GM12878 (cell line): ENCODE data around the gene AGFG1. TPM values are rescaled to one million over a fixed set of nuclear protein-coding genes. Genes with fewer than 3 reads are reported as not detected.

ENCODE experiments used
- ATAC-seq: fragments of 200-7000 bp; cut with Tn5 transposase; 3 replicates; pipeline ENCODE4 v1.9.1; 2020; ENCODE audit warnings: mild to moderate bottlenecking, moderate library complexity
- BruUV-seq: library from RNA; stranded (reverse); fragments of 400-500 nt; replicated peaks from 2 replicates; lab custom pipeline; 2021; lab: Mats Ljungman, UMichigan
- CTCF ChIA-PET: fragments of 300-600 bp; sonication (Branson Sonifier 250); formaldehyde crosslinking; extraction: SDS; loops from one replicate; lab custom pipeline; 2021; ENCODE audit warnings: inconsistent platforms; lab: Yijun Ruan, JAX
- POLR2A ChIA-PET: fragments of 350-600 bp; formaldehyde crosslinking; extraction: SDS; loops from one replicate; lab custom pipeline; 2021; ENCODE audit warnings: inconsistent platforms; lab: Charles Lee
- RAD21 ChIA-PET: fragments of 300-600 bp; sonication (Branson Sonifier 250); formaldehyde crosslinking; loops from one replicate; lab custom pipeline; 2023; ENCODE audit warnings: antibody characterized with exemption; ENCODE audit not compliant: unreplicated experiment; lab: Charles Lee
- SMC1A ChIA-PET: fragments of 300-600 bp; sonication (Branson Sonifier 250); formaldehyde crosslinking; loops from one replicate; lab custom pipeline; 2023; ENCODE audit not compliant: unreplicated experiment, uncharacterized antibody; lab: Charles Lee
- DNase-seq: peaks from one replicate; pipeline ENCODE4 v3.0.0-alpha.2; 2011; ENCODE audit warnings: low read depth, low spot score
- FAIRE-seq: peaks from 3 replicates; lab custom pipeline; 2011; peaks lifted over from hg19 to GRCh38; lab: Jason Lieb, UNC
- H2AFZ ChIP-seq: 2 replicates; pipeline ENCODE4 v1.6.0; 2011; ENCODE audit warnings: low read depth, low read length, control low read depth; ENCODE audit not compliant: control insufficient read depth
- H3K27ac ChIP-seq: 2 replicates; pipeline ENCODE4 v1.5.1; 2011; ENCODE audit warnings: control low read depth; ENCODE audit not compliant: control insufficient read depth, insufficient read depth
- H3K27me3 ChIP-seq, 2 experiments: replicated peaks in 1 of 2; 2 replicates each; pipeline versions ENCODE4 v1.6.0 to v1.6.1; 2011; ENCODE audit warnings: low read length in 1 of 2; ENCODE audit not compliant: control insufficient read depth in 2 of 2, insufficient read depth in 2 of 2
- H3K36me3 ChIP-seq, 2 experiments: 2 replicates each; pipeline ENCODE4 v1.5.1; 2011; ENCODE audit warnings: low read length in 1 of 2; ENCODE audit not compliant: control insufficient read depth in 2 of 2, insufficient read depth in 2 of 2
- H3K4me1 ChIP-seq: 2 replicates; pipeline ENCODE4 v1.6.1; 2011; ENCODE audit warnings: mild to moderate bottlenecking, low read length, moderate library complexity, mixed read lengths; ENCODE audit not compliant: control insufficient read depth, insufficient read depth
- H3K4me2 ChIP-seq: 2 replicates; pipeline ENCODE4 v1.6.0; 2011; ENCODE audit warnings: control low read depth; ENCODE audit not compliant: control insufficient read depth, insufficient read depth
- H3K4me3 ChIP-seq: fragments of 200-600 bp; sonication (generic); 2 replicates; pipeline ENCODE4 v1.5.1; 2016
- H3K79me2 ChIP-seq: 2 replicates; pipeline ENCODE4 v1.6.0; 2011; ENCODE audit warnings: low read length; ENCODE audit not compliant: control insufficient read depth, insufficient read depth
- H3K9ac ChIP-seq: 2 replicates; pipeline ENCODE4 v1.8.0; 2011; ENCODE audit warnings: low read length, control low read depth, mixed read lengths; ENCODE audit not compliant: control insufficient read depth, insufficient read depth
- H3K9me3 ChIP-seq: replicated peaks from 3 replicates; pipeline ENCODE4 v1.5.1; 2011; ENCODE audit warnings: mild to moderate bottlenecking, low read length; ENCODE audit not compliant: control insufficient read depth, insufficient read depth
- H4K20me1 ChIP-seq: 2 replicates; pipeline ENCODE4 v1.6.0; 2011; ENCODE audit not compliant: control insufficient read depth, insufficient read depth
- ASH2L ChIP-seq: fragments of 300-600, 200-600 bp; sonication (generic); IDR thresholded peaks from 2 replicates; pipeline ENCODE4 v1.6.1; 2017; ENCODE audit warnings: low read depth, mild to moderate bottlenecking, borderline replicate concordance
- BACH1 ChIP-seq: fragments of 450-650 bp; IDR thresholded peaks from 2 replicates; pipeline ENCODE4 v1.6.1; 2017; ENCODE audit warnings: mild to moderate bottlenecking, borderline replicate concordance
- BRCA1 ChIP-seq: IDR thresholded peaks from 2 replicates; pipeline ENCODE4 v1.6.1; 2011; ENCODE audit warnings: low read depth, low read length, improper control_type of control experiment
- CREM ChIP-seq: IDR thresholded peaks from 2 replicates; pipeline ENCODE4 v1.6.1; 2014; ENCODE audit warnings: antibody characterized with exemption, low read depth
- DPF2 ChIP-seq: fragments of 450-650 bp; IDR thresholded peaks from 2 replicates; pipeline ENCODE4 v1.6.1; 2017; ENCODE audit warnings: mild to moderate bottlenecking
- EGR1 ChIP-seq, 2 experiments: IDR thresholded peaks; 1 replicate in 1 of 2; 2 replicates in 1 of 2; pipeline ENCODE4 v1.6.1; 2011 to 2012; ENCODE audit warnings: low read depth in 2 of 2, low read length in 2 of 2, borderline replicate concordance in 1 of 2, mild to moderate bottlenecking in 1 of 2, moderate library complexity in 1 of 2
- GATAD2B ChIP-seq: fragments of 450-650 bp; conservative IDR thresholded peaks from 2 replicates; pipeline ENCODE4 v1.6.1; 2017; ENCODE audit warnings: low read depth, mild to moderate bottlenecking, moderate library complexity
- LARP7 ChIP-seq: fragments of 450-650 bp; IDR thresholded peaks from 2 replicates; pipeline ENCODE4 v1.6.1; 2017; ENCODE audit warnings: mild to moderate bottlenecking
- MXI1 ChIP-seq: fragments of 150-350 bp; IDR thresholded peaks from 2 replicates; pipeline ENCODE4 v1.6.1; 2011; ENCODE audit warnings: low read depth, mild to moderate bottlenecking, inconsistent platforms, low read length, improper control_type of control experiment
- NR2C1 ChIP-seq: fragments of 450-650 bp; IDR thresholded peaks from 2 replicates; pipeline ENCODE4 v1.6.1; 2017; ENCODE audit warnings: antibody characterized with exemption, mild to moderate bottlenecking, moderate library complexity
- NR2F1 ChIP-seq: fragments of 450-650 bp; conservative IDR thresholded peaks from 2 replicates; pipeline ENCODE4 v1.6.1; 2017; ENCODE audit warnings: mild to moderate bottlenecking
- PAX5 ChIP-seq: IDR thresholded peaks from 2 replicates; pipeline ENCODE4 v1.6.1; 2011; ENCODE audit warnings: low read depth, low read length, borderline replicate concordance
- POLR2A ChIP-seq: IDR thresholded peaks from 2 replicates; pipeline ENCODE4 v1.6.1; 2011; ENCODE audit warnings: low read depth, mild to moderate bottlenecking, low read length
- RAD51 ChIP-seq: fragments of 450-650 bp; IDR thresholded peaks from 2 replicates; pipeline ENCODE4 v1.6.1; 2016; ENCODE audit warnings: moderate library complexity, mild to moderate bottlenecking, inconsistent platforms
- RUNX3 ChIP-seq: IDR thresholded peaks from 2 replicates; pipeline ENCODE4 v1.6.1; 2012; ENCODE audit warnings: low read length, inconsistent platforms
- SIN3A ChIP-seq: IDR thresholded peaks from 2 replicates; pipeline ENCODE4 v1.6.1; 2012; ENCODE audit warnings: low read depth, low read length, improper control_type of control experiment
- SREBF2 ChIP-seq: IDR thresholded peaks from 2 replicates; pipeline ENCODE4 v1.6.1; 2012; ENCODE audit warnings: mild to moderate bottlenecking, low read length
- TCF7 ChIP-seq: IDR thresholded peaks from 2 replicates; pipeline ENCODE4 v1.6.1; 2014; ENCODE audit warnings: antibody characterized with exemption, borderline replicate concordance
- YY1 ChIP-seq: IDR thresholded peaks from 2 replicates; pipeline ENCODE4 v1.6.1; 2011; ENCODE audit warnings: low read depth, mild to moderate bottlenecking, low read length
- ZNF24 ChIP-seq: fragments of 450-650 bp; IDR thresholded peaks from 2 replicates; pipeline ENCODE4 v1.6.1; 2017; ENCODE audit warnings: antibody characterized with exemption, mild to moderate bottlenecking
- WGBS: methylation state at CpG from one replicate; pipeline ENCODE4 v1.1.6; 2016; ENCODE audit warnings: low lambda C conversion rate; ENCODE audit not compliant: insufficient replicate concordance, insufficient coverage; ENCODE audit errors: missing lambda C conversion rate; 5-methylcytosine and 5-hydroxymethylcytosine counted together
- in situ Hi-C: fragments of 300-500 bp; cut with MboI; formaldehyde crosslinking; loops from 9 replicates; pipeline ENCODE4 v1.14.3; 2018; ENCODE audit warnings: mixed read lengths
- intact Hi-C: fragments of 100-400 bp; cut with micrococcal nuclease; formaldehyde crosslinking; loops from one replicate; pipeline ENCODE4 v1.14.2; 2022; ENCODE audit not compliant: unreplicated experiment
- polyA plus RNA-seq, 11 experiments: library from polyadenylated mRNA; depleted of rRNA in 4 of 11; unstranded in 6 of 11; stranded (reverse) in 5 of 11; fragments of >200 nt; fragmentation: Nextera tagmentation in 4 of 11; fragmentation: Illumina TruSeq in 1 of 11; extraction: Ambion mirVana in 4 of 11; extraction: Trizol in 1 of 11; gene quantifications; 1 replicate in 1 of 11; 2 replicates in 10 of 11; pipeline versions ENCODE4 v1.2.1 to v1.2.3, GENCODE V29; 2011 to 2016; ENCODE audit warnings: inconsistent platforms in 2 of 11, missing spikeins in 2 of 11, low read depth in 1 of 11
- total RNA-seq, 4 experiments: library from RNA; depleted of rRNA in 3 of 4; stranded (reverse); fragments of >200 nt in 3 of 4; fragmentation: Illumina TruSeq in 1 of 4; extraction: Trizol in 1 of 4; gene quantifications; 2 replicates each; pipeline versions ENCODE4 v1.2.1 to v1.2.3, GENCODE V29; 2013 to 2021
- TF ChIP-seq, protein P1 (sequence below): IDR thresholded peaks from 2 replicates; pipeline ENCODE4 v1.6.1; 2011; ENCODE audit warnings: low read depth, low read length, improper control_type of control experiment, borderline replicate concordance
- TF ChIP-seq, protein P2 (sequence below): IDR thresholded peaks from 2 replicates; pipeline ENCODE4 v1.6.1; 2011; ENCODE audit warnings: borderline replicate concordance, low read depth, mild to moderate bottlenecking, moderate library complexity, low read length; ENCODE audit not compliant: insufficient read depth, poor library complexity, severe bottlenecking

AGFG1 gene
- total and polyA plus RNA-seq, 10 of the 15 experiments (the other 5 are each of a cell fraction or from before 2014, with no cell fraction given) = 7.3 to 243 (median 81.7) TPM

DNA sequence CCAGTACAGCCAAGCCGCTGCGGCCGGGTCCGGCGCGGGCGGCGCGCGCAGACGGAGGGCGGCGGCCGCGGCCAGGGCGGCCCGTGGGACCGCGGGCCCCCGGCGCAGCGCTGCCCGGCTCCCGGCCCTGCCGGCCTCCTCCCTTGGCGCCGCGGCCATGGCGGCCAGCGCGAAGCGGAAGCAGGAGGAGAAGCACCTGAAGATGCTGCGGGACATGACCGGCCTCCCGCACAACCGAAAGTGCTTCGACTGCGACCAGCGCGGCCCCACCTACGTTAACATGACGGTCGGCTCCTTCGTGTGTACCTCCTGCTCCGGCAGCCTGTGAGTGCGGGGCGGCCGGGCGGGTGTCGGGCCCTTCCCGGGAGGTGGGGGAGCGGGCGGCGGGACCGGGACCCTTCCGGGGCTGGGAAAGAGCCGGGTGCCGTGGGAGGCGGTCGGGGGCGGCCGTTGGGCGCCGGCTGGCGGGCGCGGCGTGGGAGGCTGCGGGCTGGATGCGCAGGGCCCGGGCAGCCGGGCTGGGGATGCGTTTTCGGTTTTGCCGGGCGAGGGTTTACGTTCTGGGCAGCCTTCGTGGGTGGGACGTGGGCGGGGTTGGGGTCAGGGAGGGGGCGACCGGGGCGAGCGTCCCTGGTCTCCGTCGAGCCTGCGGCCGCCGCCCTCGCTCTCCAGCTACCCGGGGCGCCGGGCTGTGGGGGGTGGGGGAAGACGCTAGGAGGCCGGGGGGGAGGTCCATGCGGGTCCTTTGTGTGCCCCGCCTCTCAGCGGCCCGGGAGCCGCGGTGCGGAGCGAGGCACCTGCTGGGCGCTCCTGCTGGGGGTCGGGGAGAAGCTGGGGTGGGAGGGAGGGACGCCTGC lies 537 bp downstream of the AGFG1 start:
- CTCF ChIA-PET = interaction anchor here (0.9 to 6.9 kb wide), 10 partner anchors 9 to 390 kb away, joined by 3 to 127 read pairs (median 5); no protein-coding TSS in a partner anchor
- H3K79me2 ChIP-seq = peaks cover 56% of the 10 kb centered on the region
- no peaks in the 10 kb centered on the region for H4K20me1 ChIP-seq
- peak; percentile 75 for ATAC-seq
- H3K4me1 ChIP-seq = no peaks in the 10 kb centered on the region
- RAD21 ChIA-PET = interaction anchor here (0.9 to 5.7 kb wide), 8 partner anchors 8 to 311 kb away, joined by 3 to 61 read pairs (median 5); no protein-coding TSS in a partner anchor
- WGBS = under 1% methylated on average over 40 of the region's 106 CpGs
- H3K9me3 ChIP-seq = no peaks in the 10 kb centered on the region
- H2AFZ ChIP-seq = peak overlapping the region; percentile 60; the same call in 1 of the 2 replicates
- no peak overlapping the region for H3K4me2 ChIP-seq
- no peak for DNase-seq
- H3K9ac ChIP-seq = peak overlapping the region; percentile 65
- no TSS peak for BruUV-seq
- no peaks in the 10 kb centered on the region for H3K27me3 ChIP-seq
- intact Hi-C loops (loop anchor here (1.0 to 2.0 kb wide), 3 partner anchors 9 to 294 kb away; no protein-coding TSS in a partner anchor), in situ Hi-C loops (no loop called here)
- SMC1A ChIA-PET = interaction anchor here (0.7 to 5.3 kb wide), 21 partner anchors 8 to 310 kb away, joined by 3 to 56 read pairs (median 5); no protein-coding TSS in a partner anchor
- H3K27ac ChIP-seq = peak overlapping the region; percentile 68
- H3K36me3 ChIP-seq = no peaks in the 10 kb centered on the region
- FAIRE-seq = no peak
- POLR2A ChIA-PET = interaction anchor here (0.7 to 1.6 kb wide), 7 partner anchors 8 to 147 kb away, joined by 3 to 9 read pairs (median 3); partner anchors contain the start of gene MFF
- H3K4me3 ChIP-seq = peak overlapping the region; percentile 83
- TF ChIP-seq GATAD2B (0 out of 2 replicates have a peak, but pooled peaks have one; percentile 35), POLR2A (peak; percentile 44), NR2F1 (0 out of 2 replicates have a peak, but pooled peaks have one; percentile 0), DPF2 (0 out of 2 replicates have a peak, but pooled peaks have one; percentile 49), BACH1 (no peak), LARP7 (0 out of 2 replicates have a peak, but pooled peaks have one; percentile 5), NR2C1 (0 out of 2 replicates have a peak, but pooled peaks have one; percentile 22), BRCA1 (no peak), CREM (no peak; the same call in 1 of the 2 replicates), SIN3A (peak; percentile 60; the same call in 1 of the 2 replicates), EGR1 (IDR thresholded peaks at IDR 0.05; ENCODE audit: borderline replicate concordance in 1 of 2, low read depth in 2 of 2, low read length in 2 of 2) (peak in 1 of 2 experiments; percentile 80; a peak in 2 of 3 replicates), ZNF24 (no peak), SREBF2 (no peak), MXI1 (no peak), RUNX3 (no peak), YY1 (peak; percentile 58; the same call in 1 of the 2 replicates), RAD51 (no peak), TCF7 (no peak), ASH2L (peak; percentile 88; the same call in 1 of the 2 replicates), PAX5 (no peak)
- TF ChIP-seq, protein P1, sequence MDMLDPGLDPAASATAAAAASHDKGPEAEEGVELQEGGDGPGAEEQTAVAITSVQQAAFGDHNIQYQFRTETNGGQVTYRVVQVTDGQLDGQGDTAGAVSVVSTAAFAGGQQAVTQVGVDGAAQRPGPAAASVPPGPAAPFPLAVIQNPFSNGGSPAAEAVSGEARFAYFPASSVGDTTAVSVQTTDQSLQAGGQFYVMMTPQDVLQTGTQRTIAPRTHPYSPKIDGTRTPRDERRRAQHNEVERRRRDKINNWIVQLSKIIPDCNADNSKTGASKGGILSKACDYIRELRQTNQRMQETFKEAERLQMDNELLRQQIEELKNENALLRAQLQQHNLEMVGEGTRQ = no peak
- TF ChIP-seq, protein P2, sequence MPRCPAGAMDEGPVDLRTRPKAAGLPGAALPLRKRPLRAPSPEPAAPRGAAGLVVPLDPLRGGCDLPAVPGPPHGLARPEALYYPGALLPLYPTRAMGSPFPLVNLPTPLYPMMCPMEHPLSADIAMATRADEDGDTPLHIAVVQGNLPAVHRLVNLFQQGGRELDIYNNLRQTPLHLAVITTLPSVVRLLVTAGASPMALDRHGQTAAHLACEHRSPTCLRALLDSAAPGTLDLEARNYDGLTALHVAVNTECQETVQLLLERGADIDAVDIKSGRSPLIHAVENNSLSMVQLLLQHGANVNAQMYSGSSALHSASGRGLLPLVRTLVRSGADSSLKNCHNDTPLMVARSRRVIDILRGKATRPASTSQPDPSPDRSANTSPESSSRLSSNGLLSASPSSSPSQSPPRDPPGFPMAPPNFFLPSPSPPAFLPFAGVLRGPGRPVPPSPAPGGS = no peak
